H1 (cell line): Measurements from ENCODE around the gene GMFB.

Source experiments
- CHD2 ChIP-seq: IDR thresholded peaks from 2 replicates; pipeline ENCODE4 v1.6.1; 2012; ENCODE audit warnings: low read length, improper control_type of control experiment
- EP300 ChIP-seq, 2 experiments: IDR thresholded peaks; 1 replicate in 1 of 2; 2 replicates in 1 of 2; pipeline ENCODE4 v1.6.1; 2011 to 2012; ENCODE audit warnings: low read depth in 2 of 2, low read length in 2 of 2, mild to moderate bottlenecking in 2 of 2, borderline replicate concordance in 1 of 2, inconsistent platforms in 1 of 2, moderate library complexity in 1 of 2
- EZH2 ChIP-seq: fragments of 200-600 bp; sonication (generic); IDR thresholded peaks from 2 replicates; pipeline ENCODE4 v1.7.1; 2012; ENCODE audit warnings: low read depth, mild to moderate bottlenecking, moderate library complexity, low read length, inconsistent platforms; ENCODE audit not compliant: severe bottlenecking
- KDM1A ChIP-seq: fragments of 200-600, 300-600 bp; sonication (generic); IDR thresholded peaks from 2 replicates; pipeline ENCODE4 v1.7.1; 2016; ENCODE audit warnings: mild to moderate bottlenecking, low read length, borderline replicate concordance
- KDM5A ChIP-seq: fragments of 200-600 bp; IDR thresholded peaks from 2 replicates; pipeline ENCODE4 v1.7.1; 2012; ENCODE audit warnings: mild to moderate bottlenecking, low read length, inconsistent platforms, mixed read lengths
- POLR2A ChIP-seq, 2 experiments: IDR thresholded peaks; 1 replicate in 1 of 2; 2 replicates in 1 of 2; pipeline ENCODE4 v1.6.1; 2011; ENCODE audit warnings: low read depth in 2 of 2, low read length in 2 of 2, mild to moderate bottlenecking in 2 of 2; ENCODE audit errors: control extremely low read depth in 1 of 2
- POLR2AphosphoS5 ChIP-seq: IDR thresholded peaks from 2 replicates; pipeline ENCODE4 v1.6.1; 2011; ENCODE audit warnings: low read depth, low read length
- RFX5 ChIP-seq: IDR thresholded peaks from 2 replicates; pipeline ENCODE4 v1.6.1; 2011; ENCODE audit warnings: low read depth, low read length, improper control_type of control experiment, borderline replicate concordance
- SIN3A ChIP-seq, 2 experiments: IDR thresholded peaks in 1 of 2; conservative IDR thresholded peaks in 1 of 2; 2 replicates each; pipeline ENCODE4 v1.6.1; 2011 to 2012; ENCODE audit warnings: low read length in 2 of 2, improper control_type of control experiment in 1 of 2, low read depth in 1 of 2, mild to moderate bottlenecking in 1 of 2
- SRF ChIP-seq: IDR thresholded peaks from 2 replicates; pipeline ENCODE4 v1.6.1; 2011; ENCODE audit warnings: mild to moderate bottlenecking, low read depth, low read length, moderate library complexity
- TAF1 ChIP-seq: IDR thresholded peaks from 2 replicates; pipeline ENCODE4 v1.6.1; 2011; ENCODE audit warnings: mild to moderate bottlenecking, low read depth, low read length
- TEAD4 ChIP-seq: IDR thresholded peaks from 2 replicates; pipeline ENCODE4 v1.6.1; 2012; ENCODE audit warnings: low read depth, low read length, inconsistent platforms, mixed read lengths
- TF ChIP-seq, protein P1 (sequence below), 3 experiments: IDR thresholded peaks; 1 replicate in 2 of 3; 2 replicates in 1 of 3; pipeline versions ENCODE4 v1.5.1 to v1.6.1; 2011; ENCODE audit warnings: low read length in 3 of 3, mild to moderate bottlenecking in 3 of 3, inconsistent platforms in 2 of 3, low read depth in 1 of 3, moderate library complexity in 1 of 3; ENCODE audit not compliant: insufficient read depth in 1 of 3; ENCODE audit errors: control extremely low read depth in 1 of 3

DNA sequence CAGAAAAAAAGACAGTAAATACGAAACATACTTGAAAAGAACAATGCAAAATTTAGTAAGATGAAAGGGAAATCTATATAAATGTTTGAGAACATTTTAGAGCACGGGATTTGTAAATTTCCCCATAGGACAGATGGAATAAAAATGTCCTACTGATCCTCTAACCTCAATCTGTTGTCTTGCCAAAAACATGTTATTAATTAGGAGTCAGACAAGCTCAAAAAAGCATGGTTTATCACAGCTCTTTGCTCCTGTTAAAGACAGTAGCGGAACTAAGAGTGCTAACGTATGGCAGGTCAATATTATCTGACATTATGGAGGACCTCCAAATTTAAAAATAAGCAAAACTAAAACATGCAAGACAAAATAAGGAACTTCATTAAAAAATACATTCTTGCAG lies 12.9 kb downstream of the GMFB start:
- TF ChIP-seq SIN3A (conservative IDR thresholded peaks at IDR 0.05 in 1 of 2, IDR thresholded peaks at IDR 0.05 in 1 of 2; ENCODE audit: low read depth in 1 of 2, low read length in 2 of 2): no peak
- no peak for TF ChIP-seq EP300 (IDR thresholded peaks at IDR 0.05; ENCODE audit: borderline replicate concordance in 1 of 2, low read depth in 2 of 2, low read length in 2 of 2)
- TF ChIP-seq TAF1: no peak
- TF ChIP-seq POLR2A (IDR thresholded peaks at IDR 0.05; ENCODE audit: control extremely low read depth in 1 of 2, low read depth in 2 of 2, low read length in 2 of 2): no peak
- TF ChIP-seq, protein P1, sequence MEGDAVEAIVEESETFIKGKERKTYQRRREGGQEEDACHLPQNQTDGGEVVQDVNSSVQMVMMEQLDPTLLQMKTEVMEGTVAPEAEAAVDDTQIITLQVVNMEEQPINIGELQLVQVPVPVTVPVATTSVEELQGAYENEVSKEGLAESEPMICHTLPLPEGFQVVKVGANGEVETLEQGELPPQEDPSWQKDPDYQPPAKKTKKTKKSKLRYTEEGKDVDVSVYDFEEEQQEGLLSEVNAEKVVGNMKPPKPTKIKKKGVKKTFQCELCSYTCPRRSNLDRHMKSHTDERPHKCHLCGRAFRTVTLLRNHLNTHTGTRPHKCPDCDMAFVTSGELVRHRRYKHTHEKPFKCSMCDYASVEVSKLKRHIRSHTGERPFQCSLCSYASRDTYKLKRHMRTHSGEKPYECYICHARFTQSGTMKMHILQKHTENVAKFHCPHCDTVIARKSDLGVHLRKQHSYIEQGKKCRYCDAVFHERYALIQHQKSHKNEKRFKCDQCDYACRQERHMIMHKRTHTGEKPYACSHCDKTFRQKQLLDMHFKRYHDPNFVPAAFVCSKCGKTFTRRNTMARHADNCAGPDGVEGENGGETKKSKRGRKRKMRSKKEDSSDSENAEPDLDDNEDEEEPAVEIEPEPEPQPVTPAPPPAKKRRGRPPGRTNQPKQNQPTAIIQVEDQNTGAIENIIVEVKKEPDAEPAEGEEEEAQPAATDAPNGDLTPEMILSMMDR (IDR thresholded peaks at IDR 0.05; ENCODE audit: control extremely low read depth in 1 of 3, insufficient read depth in 1 of 3, low read depth in 1 of 3, low read length in 3 of 3): no peak
- TF ChIP-seq CHD2: no peak
- TF ChIP-seq KDM1A: no peak
- TF ChIP-seq RFX5: no peak
- no peak for TF ChIP-seq TEAD4
- no peak for TF ChIP-seq POLR2AphosphoS5
- no peak for TF ChIP-seq KDM5A
- TF ChIP-seq SRF: no peak
- no peak for TF ChIP-seq EZH2
